BLaER1 (cell line): ENCODE results near the gene BRI3BP.
A peak's percentile ranks its signal among the peaks of the same experiment; 100 is the strongest.
"Not testable (repeated sequence)": the region's sequence is repeated elsewhere in the genome, so short reads cannot be mapped to it uniquely, and the experiment has no call there.

Source experiments
- H3K27ac ChIP-seq: shearing (Covaris generic); formaldehyde crosslinking; 2 replicates; pipeline ENCODE4 v1.8.1; 2022
- H3K27me3 ChIP-seq: shearing (Covaris generic); formaldehyde crosslinking; 2 replicates; pipeline ENCODE4 v1.8.1; 2022
- H3K36me3 ChIP-seq: shearing (Covaris generic); formaldehyde crosslinking; 2 replicates; pipeline ENCODE4 v1.8.1; 2022
- H3K4me1 ChIP-seq: shearing (Covaris generic); formaldehyde crosslinking; 2 replicates; pipeline ENCODE4 v1.8.1; 2022
- H3K4me2 ChIP-seq: shearing (Covaris generic); formaldehyde crosslinking; 2 replicates; pipeline ENCODE4 v1.8.1; 2022
- H3K4me3 ChIP-seq: shearing (Covaris generic); formaldehyde crosslinking; 2 replicates; pipeline ENCODE4 v1.8.1; 2022
- H3K9ac ChIP-seq: shearing (Covaris generic); formaldehyde crosslinking; 2 replicates; pipeline ENCODE4 v1.8.1; 2022
- H3K9me3 ChIP-seq: shearing (Covaris generic); formaldehyde crosslinking; 2 replicates; pipeline ENCODE4 v1.8.1; 2022
- H4K20me1 ChIP-seq: shearing (Covaris generic); formaldehyde crosslinking; 2 replicates; pipeline ENCODE4 v1.8.1; 2022
- Cebpa-rat ChIP-seq: shearing (Covaris generic); IDR thresholded peaks from 2 replicates; pipeline ENCODE4 v1.8.1; 2022

BRI3BP gene

DNA sequence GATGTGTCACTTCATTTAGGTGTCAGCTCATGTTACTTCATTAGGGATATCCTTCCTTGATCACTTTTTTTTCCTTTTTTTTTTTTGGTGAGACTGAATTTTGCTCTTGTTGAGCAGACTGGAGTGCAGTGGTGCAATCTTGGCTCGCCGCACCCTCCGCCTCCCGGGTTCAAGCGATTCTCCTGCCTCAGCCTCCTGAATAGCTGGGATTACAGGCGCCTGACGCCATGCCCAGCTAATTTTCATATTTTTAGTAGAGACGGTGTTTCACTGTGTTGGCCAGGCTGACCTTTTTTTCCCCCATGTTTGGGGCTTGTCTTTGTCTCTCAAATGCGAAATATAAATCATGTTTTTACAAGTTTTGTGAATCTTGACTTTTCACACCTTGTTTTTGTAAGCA is 62.1 kb downstream of the BRI3BP start:
- Histone ChIP-seq H3K4me3 (no peak overlapping the region), H3K4me1 (peaks cover 17% of the 10 kb centered on the region), H3K27me3 (no peaks in the 10 kb centered on the region), H3K9ac (no peak overlapping the region), H3K9me3 (peaks cover 22% of the 10 kb centered on the region), H3K27ac (no peak overlapping the region), H3K36me3 (no peaks in the 10 kb centered on the region), H4K20me1 (no peaks in the 10 kb centered on the region), H3K4me2 (no peak overlapping the region)
- TF ChIP-seq Cebpa-rat: no peak

DNA sequence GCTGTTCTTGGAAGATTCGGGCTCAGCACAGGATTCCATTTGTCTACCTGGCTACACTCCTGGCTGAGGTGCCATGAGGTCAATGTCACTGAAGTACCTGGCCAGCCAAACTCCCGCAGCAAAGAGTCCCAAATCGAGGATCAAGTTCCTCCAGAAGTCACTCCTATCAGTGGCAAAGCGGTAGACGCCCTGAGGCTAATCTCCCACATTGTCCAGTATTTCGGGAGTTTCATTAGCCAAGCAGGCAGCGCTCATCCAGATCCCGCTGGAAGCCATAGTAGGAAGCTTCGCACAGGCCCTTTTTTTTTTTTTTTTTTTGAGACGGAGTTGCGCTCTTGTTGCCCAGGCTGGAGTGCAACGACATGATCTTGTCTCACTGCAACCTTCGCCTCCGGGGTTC is 62.9 kb downstream of the BRI3BP start:
- Histone ChIP-seq H3K27ac (no peak overlapping the region), H3K4me1 (peaks cover 13% of the 10 kb centered on the region), H3K4me3 (no peak overlapping the region), H3K9me3 (peaks cover 28% of the 10 kb centered on the region), H3K4me2 (no peak overlapping the region), H3K9ac (no peak overlapping the region), H3K27me3 (no peaks in the 10 kb centered on the region), H3K36me3 (no peaks in the 10 kb centered on the region), H4K20me1 (no peaks in the 10 kb centered on the region)
- TF ChIP-seq Cebpa-rat: no peak

DNA sequence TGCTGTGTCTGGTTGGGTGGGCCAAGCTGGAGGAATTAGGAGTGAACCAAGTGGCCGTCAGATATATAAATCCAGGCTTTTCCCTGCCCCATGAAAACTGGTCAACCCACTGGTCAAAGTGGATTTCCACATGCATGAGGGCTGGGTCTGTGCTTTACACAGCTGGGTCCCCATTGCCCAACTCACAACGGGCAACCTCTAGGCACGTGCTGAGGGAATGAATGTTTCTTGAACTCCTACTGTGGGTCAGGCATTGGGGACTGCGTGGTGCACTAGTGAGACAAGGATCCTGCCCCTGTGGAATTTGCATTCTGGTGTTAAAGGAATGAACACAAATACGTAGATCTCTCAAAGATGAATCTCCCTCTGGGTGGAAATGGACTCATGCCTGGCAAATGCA is 64.3 kb downstream of the BRI3BP start:
- no peaks in the 10 kb centered on the region for H3K36me3 ChIP-seq
- H3K4me3 ChIP-seq: no peak overlapping the region
- H3K9me3 ChIP-seq: peaks cover 35% of the 10 kb centered on the region
- no peak overlapping the region for H3K27ac ChIP-seq
- no peak for TF ChIP-seq Cebpa-rat
- H3K9ac ChIP-seq: no peak overlapping the region
- no peak overlapping the region for H3K4me2 ChIP-seq
- peaks cover 13% of the 10 kb centered on the region for H3K4me1 ChIP-seq
- no peaks in the 10 kb centered on the region for H3K27me3 ChIP-seq
- no peaks in the 10 kb centered on the region for H4K20me1 ChIP-seq

DNA sequence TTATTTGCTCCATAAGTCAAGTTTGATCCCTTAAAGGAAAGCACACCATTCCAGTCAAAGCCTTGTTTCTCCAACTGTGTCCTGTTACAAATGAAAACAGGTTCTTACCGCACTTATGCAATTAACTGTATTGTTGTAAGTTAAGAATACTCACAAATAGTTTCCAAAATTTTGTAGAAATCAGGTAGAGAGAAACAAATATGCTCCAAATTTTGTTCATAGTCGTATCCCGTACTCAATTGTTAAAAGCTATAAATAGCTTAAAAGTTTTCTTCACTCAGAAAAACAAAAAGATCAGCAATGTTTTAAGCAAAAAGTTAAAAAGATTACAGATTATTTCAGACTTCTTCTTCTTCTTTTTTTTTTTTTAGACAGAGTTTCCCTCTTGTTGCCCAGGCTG is 67.8 kb downstream of the BRI3BP start:
- H3K27me3 ChIP-seq: no peaks in the 10 kb centered on the region

DNA sequence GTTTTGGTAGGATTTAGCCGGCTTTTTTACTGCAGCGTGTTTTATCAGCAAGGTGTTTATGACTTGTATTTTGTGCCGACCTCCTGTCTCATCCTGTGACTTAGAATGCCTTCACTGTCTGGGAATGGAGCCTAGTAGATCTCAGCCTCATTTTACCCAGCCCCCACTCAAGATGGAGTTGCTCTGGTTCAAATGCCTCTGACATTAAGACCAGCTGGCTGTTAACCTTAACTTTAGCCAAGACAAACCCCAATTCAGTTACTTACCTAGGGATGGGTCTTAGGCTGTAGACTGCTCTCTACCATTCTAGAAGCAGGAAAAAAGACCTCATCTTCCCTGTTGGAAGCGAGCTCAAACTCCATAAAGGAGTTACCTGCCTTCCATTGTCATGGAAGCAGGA is 70.1 kb downstream of the BRI3BP start:
- not testable (repeated sequence) for H3K9ac ChIP-seq, H3K27me3 ChIP-seq, H4K20me1 ChIP-seq, H3K4me2 ChIP-seq, H3K4me3 ChIP-seq, H3K36me3 ChIP-seq, H3K27ac ChIP-seq
- Histone ChIP-seq H3K9me3 (peaks cover 15% of the 10 kb centered on the region), H3K4me1 (peaks cover 23% of the 10 kb centered on the region)

More for the DNA sequence above, 67.8 kb downstream of the BRI3BP start:
- H3K4me3 ChIP-seq: no peak overlapping the region
- peaks cover 12% of the 10 kb centered on the region for H3K4me1 ChIP-seq
- H3K9ac ChIP-seq: no peak overlapping the region
- no peak overlapping the region for H3K4me2 ChIP-seq
- no peak overlapping the region for H3K27ac ChIP-seq
- no peaks in the 10 kb centered on the region for H4K20me1 ChIP-seq
- no peak for TF ChIP-seq Cebpa-rat
- no peaks in the 10 kb centered on the region for H3K36me3 ChIP-seq
- peaks cover 15% of the 10 kb centered on the region for H3K9me3 ChIP-seq

DNA sequence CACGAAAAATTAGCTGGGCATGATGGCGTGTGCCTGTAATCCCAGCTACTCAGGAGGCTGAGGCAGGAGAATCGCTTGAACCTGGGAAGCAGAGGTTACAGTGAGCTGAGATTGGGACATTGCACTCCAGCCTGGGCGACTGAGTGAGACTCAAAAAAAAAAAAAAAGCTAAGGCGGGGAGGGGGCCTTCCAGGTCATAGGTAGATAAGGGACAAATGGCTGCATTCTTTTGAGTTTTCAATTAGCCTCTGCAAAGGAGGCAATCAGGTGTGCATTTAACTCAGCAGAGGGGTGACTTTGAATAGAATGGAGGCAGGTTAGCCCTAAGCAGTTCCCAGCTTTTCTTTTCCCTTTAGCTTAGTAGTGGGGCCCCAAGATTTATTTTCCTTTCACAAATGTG is 71.0 kb downstream of the BRI3BP start:
- Histone ChIP-seq H3K4me3 (peak overlapping the region; percentile 92; the same call in 1 of the 2 replicates), H3K27ac (no peak overlapping the region), H3K9ac (peak overlapping the region; percentile 84; the same call in 1 of the 2 replicates)

DNA sequence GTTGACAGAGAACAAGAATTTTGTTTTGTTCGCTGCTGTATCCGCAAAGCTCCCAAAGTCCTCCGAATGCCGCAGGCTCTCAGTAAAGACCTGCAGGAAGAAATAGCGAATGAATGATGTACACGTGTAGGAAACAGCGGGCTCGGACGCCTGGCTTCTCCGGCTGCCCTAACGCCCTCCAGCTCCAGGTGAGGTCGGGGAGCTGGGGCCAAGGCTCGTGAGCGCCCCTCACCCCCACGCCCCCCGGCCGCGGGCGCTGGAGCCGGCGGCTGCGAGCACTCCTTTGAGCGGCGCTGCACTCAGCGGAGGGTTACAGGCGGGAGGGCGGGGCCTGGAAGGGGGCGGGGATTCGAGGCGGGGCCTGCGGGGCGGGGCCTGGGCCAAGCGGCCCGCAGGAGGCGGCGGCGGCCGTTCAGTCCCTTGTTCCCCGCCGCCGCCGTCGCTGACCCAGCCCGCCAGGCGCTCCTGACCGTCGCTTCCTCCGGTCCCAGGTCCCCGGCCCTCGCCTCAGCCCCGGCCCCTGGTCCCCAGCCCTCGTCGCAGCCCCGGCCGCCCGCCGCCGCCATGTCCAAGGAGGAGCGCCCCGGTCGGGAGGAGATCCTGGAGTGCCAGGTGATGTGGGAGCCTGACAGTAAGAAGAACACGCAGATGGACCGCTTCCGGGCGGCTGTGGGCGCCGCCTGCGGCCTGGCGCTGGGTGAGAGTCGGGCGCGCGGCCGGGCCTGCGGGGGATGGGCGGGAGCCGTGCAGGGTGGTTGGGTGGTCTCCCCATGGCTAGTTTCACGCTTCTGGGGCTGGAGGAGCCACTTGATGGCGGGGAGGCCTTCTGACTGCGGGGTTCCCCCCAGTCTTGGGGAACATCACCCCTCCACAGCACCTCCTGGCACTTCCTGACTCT is 71.8 kb downstream of the BRI3BP start, which contains the start of gene AACS:
Gene AACS, plus strand, starts transcription at position 415 of the 898 bp plus-strand sequence. Its CDS starts 150 bp downstream, at position 565.
- Histone ChIP-seq H3K27me3 (no peaks in the 10 kb centered on the region), H3K9me3 (peaks cover 15% of the 10 kb centered on the region), H3K4me3 (peak within 1 kb of the TSS; percentile 92), H4K20me1 (peaks cover 25% of the 10 kb centered on the region), H3K27ac (peak within 1 kb of the TSS; percentile 74), H3K4me1 (peaks cover 23% of the 10 kb centered on the region), H3K9ac (peak within 1 kb of the TSS; percentile 84), H3K4me2 (peak within 1 kb of the TSS; percentile 98), H3K36me3 (peaks cover 11% of the 10 kb centered on the region; the same call in 1 of the 2 replicates)
- no peak for TF ChIP-seq Cebpa-rat

More for the DNA sequence above, 71.0 kb downstream of the BRI3BP start:
- H4K20me1 ChIP-seq: peaks cover 17% of the 10 kb centered on the region
- H3K9me3 ChIP-seq: peaks cover 15% of the 10 kb centered on the region
- TF ChIP-seq Cebpa-rat: no peak
- H3K4me1 ChIP-seq: peaks cover 23% of the 10 kb centered on the region
- H3K36me3 ChIP-seq: peaks cover 4% of the 10 kb centered on the region; the same call in 1 of the 2 replicates
- no peaks in the 10 kb centered on the region for H3K27me3 ChIP-seq
- peak overlapping the region; percentile 98 for H3K4me2 ChIP-seq

DNA sequence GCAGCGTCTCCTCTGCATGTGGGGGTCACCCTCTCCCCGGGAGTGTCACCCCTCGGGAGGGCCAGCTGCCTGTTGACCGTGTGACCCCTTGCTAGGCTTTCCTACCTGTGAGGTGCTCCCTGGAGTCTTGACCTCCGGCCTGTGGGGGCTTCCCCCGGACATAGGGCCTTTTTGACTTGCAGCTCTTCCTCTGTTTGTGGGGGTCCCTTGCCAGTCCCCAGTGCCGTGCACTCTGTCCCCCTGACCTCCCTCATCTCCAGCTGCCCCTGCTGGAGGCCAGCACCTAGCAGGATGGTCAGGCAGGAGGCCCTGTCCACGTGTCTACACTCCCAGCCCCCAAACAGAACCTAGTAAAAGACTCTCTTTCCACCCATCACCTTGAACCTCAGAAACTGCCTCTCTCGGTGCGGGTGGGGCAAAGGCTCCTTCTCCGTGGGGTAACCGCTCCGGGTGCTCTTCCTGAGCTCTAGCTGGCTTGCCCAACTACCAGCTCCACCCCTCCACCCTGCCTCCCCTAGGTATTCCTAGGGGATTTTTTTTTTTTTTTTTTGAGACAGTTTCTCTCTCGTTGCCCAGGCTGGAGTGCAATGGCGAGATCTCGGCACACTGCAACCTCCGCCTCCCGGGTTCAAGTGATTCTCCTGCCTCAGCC is 72.6 kb downstream of the BRI3BP start:
- H3K36me3 ChIP-seq: peaks cover 17% of the 10 kb centered on the region; the same call in 1 of the 2 replicates
- TF ChIP-seq Cebpa-rat: no peak
- peaks cover 12% of the 10 kb centered on the region for H3K9me3 ChIP-seq
- H4K20me1 ChIP-seq: peaks cover 31% of the 10 kb centered on the region
- H3K4me3 ChIP-seq: peak overlapping the region; percentile 92
- H3K4me2 ChIP-seq: peak overlapping the region; percentile 98
- peak overlapping the region; percentile 74 for H3K27ac ChIP-seq
- peaks cover 23% of the 10 kb centered on the region for H3K4me1 ChIP-seq
- H3K27me3 ChIP-seq: no peaks in the 10 kb centered on the region
- H3K9ac ChIP-seq: peak overlapping the region; percentile 84

DNA sequence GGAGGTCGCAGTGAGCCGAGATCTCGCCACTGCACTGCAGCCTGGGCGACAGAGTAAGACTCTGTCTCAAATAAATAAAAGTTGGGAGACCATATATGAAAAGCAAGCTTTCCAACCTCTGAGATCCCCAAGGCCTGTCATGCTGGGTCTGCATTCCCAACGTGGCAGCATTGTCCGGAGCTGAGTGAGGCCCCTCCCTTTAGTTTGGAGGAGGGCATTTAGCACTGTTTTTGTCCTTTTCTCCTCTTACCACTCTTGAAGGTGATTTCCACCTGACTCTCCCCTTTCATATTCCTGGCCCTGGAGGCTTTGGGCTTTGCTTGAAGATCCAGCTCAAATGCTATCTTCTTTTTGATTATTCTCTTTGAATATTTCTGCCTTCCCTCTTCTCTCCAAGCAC is 74.9 kb downstream of the BRI3BP start:
- Histone ChIP-seq H3K9ac (no peak overlapping the region), H3K27me3 (no peaks in the 10 kb centered on the region), H3K4me2 (no peak overlapping the region), H3K4me1 (peaks cover 28% of the 10 kb centered on the region), H4K20me1 (peaks cover 38% of the 10 kb centered on the region), H3K4me3 (no peak overlapping the region), H3K27ac (no peak overlapping the region), H3K36me3 (peaks cover 18% of the 10 kb centered on the region; the same call in 1 of the 2 replicates), H3K9me3 (no peaks in the 10 kb centered on the region)
- no peak for TF ChIP-seq Cebpa-rat

DNA sequence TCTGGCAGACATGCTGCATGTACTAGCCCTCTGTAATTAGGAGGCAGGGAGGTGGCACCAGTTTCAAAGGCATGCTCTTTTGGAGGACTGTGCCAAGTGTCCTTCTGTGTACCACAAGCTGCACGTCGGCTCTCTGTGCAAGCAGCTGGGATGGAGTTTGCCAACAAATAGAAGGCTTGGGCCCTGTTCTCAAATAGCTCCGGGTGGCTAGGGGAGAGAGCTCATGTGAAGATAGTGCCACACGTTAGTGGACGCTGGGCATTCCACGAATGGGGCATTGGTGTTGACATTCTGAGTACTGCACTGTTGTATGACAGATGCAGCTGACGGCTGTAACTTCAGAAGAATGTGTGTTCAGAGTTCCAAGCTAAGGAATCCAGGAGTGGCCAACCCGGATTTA is 76.2 kb downstream of the BRI3BP start:
- Histone ChIP-seq H3K27me3 (no peaks in the 10 kb centered on the region), H3K9me3 (no peaks in the 10 kb centered on the region), H4K20me1 (peaks cover 38% of the 10 kb centered on the region), H3K4me1 (peaks cover 28% of the 10 kb centered on the region), H3K9ac (no peak overlapping the region), H3K4me3 (no peak overlapping the region), H3K36me3 (peaks cover 30% of the 10 kb centered on the region), H3K27ac (no peak overlapping the region), H3K4me2 (no peak overlapping the region)
- TF ChIP-seq Cebpa-rat: no peak
